ENCODE data around the gene WNK4. TPM values are rescaled to one million over a fixed set of nuclear protein-coding genes. Genes with fewer than 3 reads are reported as not detected.

Gene WNK4
- polyA plus RNA-seq, 1 donor from 2014 or later = 0.10 TPM

- H3K9ac ChIP-seq (ENCODE audit: low read length) = no peak overlapping the region
These were observed 22.9 kb downstream of the WNK4 start for GRCh38 chr17:42803074-42803883.

More at GRCh38 chr17:42803074-42803883, 22.9 kb downstream of the WNK4 start:
- Histone ChIP-seq H3F3A (ENCODE audit: insufficient read depth, low read length, poor library complexity, severe bottlenecking) (no peaks in the 10 kb centered on the region), H3K9me3 (ENCODE audit: low read length) (no peaks in the 10 kb centered on the region), H3K36me3 (ENCODE audit: insufficient read depth, low read length) (no peaks in the 10 kb centered on the region), H3K9me2 (ENCODE audit: insufficient read depth, low read length) (no peaks in the 10 kb centered on the region), H3K27me3 (ENCODE audit: insufficient read depth, low read depth, low read length) (peaks cover 3% of the 10 kb centered on the region), H3K4me3 (ENCODE audit: low read length) (no peak overlapping the region), H2AFZ (ENCODE audit: low read depth, low read length) (no peak overlapping the region), H3K27ac (ENCODE audit: low read length) (no peak overlapping the region), H3K4me2 (ENCODE audit: low read length) (no peak overlapping the region), H3K79me2 (replicated peaks; ENCODE audit: insufficient read depth, low read length) (peaks cover 2% of the 10 kb centered on the region), H4K20me1 (ENCODE audit: insufficient read depth) (no peaks in the 10 kb centered on the region)
- TF ChIP-seq CTCF (IDR thresholded peaks at IDR 0.05; ENCODE audit: poor library complexity, severe bottlenecking) = no peak
- TF ChIP-seq TAF1 (IDR thresholded peaks at IDR 0.05; ENCODE audit: low read depth) = no peak
- no peak for TF ChIP-seq POLR2AphosphoS5 (IDR thresholded peaks at IDR 0.05)
- TF ChIP-seq EZH2 (IDR thresholded peaks at IDR 0.05; ENCODE audit: borderline replicate concordance, insufficient read depth, low read length, poor library complexity, severe bottlenecking) = no peak
- no peak for TF ChIP-seq RAD21 (conservative IDR thresholded peaks at IDR 0.05)
- TF ChIP-seq REST (IDR thresholded peaks at IDR 0.05; ENCODE audit: borderline replicate concordance) = no peak
- TF ChIP-seq MXI1 (conservative IDR thresholded peaks at IDR 0.05; ENCODE audit: poor library complexity, severe bottlenecking) = no peak
- no peak for TF ChIP-seq SMC3 (conservative IDR thresholded peaks at IDR 0.05; ENCODE audit: poor library complexity)
- TF ChIP-seq EP300 (conservative IDR thresholded peaks at IDR 0.05; ENCODE audit: poor library complexity, severe bottlenecking) = no peak
